HEK293 (cell line): Measurements from ENCODE around the gene INPP5A.

Experiments used
- CTCF ChIA-PET: fragments of 350-600 bp; formaldehyde crosslinking; extraction: SDS; loops from one replicate; lab custom pipeline; 2021; ENCODE audit warnings: antibody characterized with exemption; lab: Yijun Ruan, JAX
- POLR2A ChIA-PET: fragments of 300-600 bp; formaldehyde crosslinking; extraction: SDS; loops from one replicate; lab custom pipeline; 2020; ENCODE audit warnings: antibody characterized with exemption, inconsistent platforms; lab: Yijun Ruan, JAX
- H3K27ac ChIP-seq: fragments of 200-500 bp; sonication (Bioruptor generic); 2 replicates; pipeline ENCODE4 v1.5.1; 2014; ENCODE audit warnings: low read depth, low read length, control low read depth, inconsistent platforms; ENCODE audit errors: extremely low read depth
- H3K36me3 ChIP-seq, 2 experiments: fragments of 200-500 bp in 1 of 2; sonication (Bioruptor generic) in 1 of 2; 1 replicate in 1 of 2; 2 replicates in 1 of 2; pipeline ENCODE4 v1.5.1; 2014 to 2017; ENCODE audit warnings: inconsistent platforms in 2 of 2, low read length in 2 of 2; ENCODE audit not compliant: control insufficient read depth in 2 of 2, insufficient read depth in 1 of 2
- H3K4me1 ChIP-seq: fragments of 200-500 bp; sonication (Bioruptor generic); 2 replicates; pipeline ENCODE4 v1.5.1; 2014; ENCODE audit warnings: mild to moderate bottlenecking, low read length, inconsistent platforms; ENCODE audit not compliant: control insufficient read depth, insufficient read depth
- H3K4me3 ChIP-seq: 2 replicates; pipeline ENCODE4 v1.5.1; 2011; ENCODE audit warnings: low read depth, mild to moderate bottlenecking, control low read depth, low read length, moderate library complexity
- H3K9me3 ChIP-seq: fragments of 200-500 bp; sonication (Bioruptor generic); 2 replicates; pipeline ENCODE4 v1.5.1; 2014; ENCODE audit warnings: low read depth, low read length, inconsistent platforms; ENCODE audit not compliant: control insufficient read depth, insufficient read depth
- BCL11A ChIP-seq: fragments of 450-650 bp; formaldehyde crosslinking; IDR thresholded peaks from 2 replicates; pipeline ENCODE4 v1.5.1; 2016; ENCODE audit warnings: low read depth, missing biosample characterization, missing genetic modification characterization
- KLF8 ChIP-seq: fragments of 450-650 bp; formaldehyde crosslinking; IDR thresholded peaks from 2 replicates; pipeline ENCODE4 v1.5.1; 2016; ENCODE audit warnings: missing biosample characterization, missing genetic modification characterization
- KLF9 ChIP-seq: fragments of 450-650 bp; formaldehyde crosslinking; IDR thresholded peaks from 2 replicates; pipeline ENCODE4 v1.5.1; 2016; ENCODE audit warnings: missing biosample characterization, missing genetic modification characterization, low read depth
- OSR2 ChIP-seq: fragments of 450-650 bp; formaldehyde crosslinking; IDR thresholded peaks from 2 replicates; pipeline ENCODE4 v1.5.1; 2016; ENCODE audit warnings: missing biosample characterization, missing genetic modification characterization
- WT1 ChIP-seq: fragments of 450-650 bp; formaldehyde crosslinking; IDR thresholded peaks from 2 replicates; pipeline ENCODE4 v1.5.1; 2016; ENCODE audit warnings: missing biosample characterization, missing genetic modification characterization
- ZBTB1 ChIP-seq: fragments of 450-650 bp; formaldehyde crosslinking; IDR thresholded peaks from 2 replicates; pipeline ENCODE4 v1.5.1; 2016; ENCODE audit warnings: missing biosample characterization, missing genetic modification characterization
- ZNF114 ChIP-seq: fragments of 450-650 bp; formaldehyde crosslinking; IDR thresholded peaks from 2 replicates; pipeline ENCODE4 v1.5.0; 2017; ENCODE audit warnings: missing biosample characterization, missing genetic modification characterization
- ZNF140 ChIP-seq: fragments of 450-650 bp; formaldehyde crosslinking; IDR thresholded peaks from 2 replicates; pipeline ENCODE4 v1.5.1; 2016; ENCODE audit warnings: missing biosample characterization, missing genetic modification characterization
- ZNF169 ChIP-seq: fragments of 450-650 bp; formaldehyde crosslinking; IDR thresholded peaks from 2 replicates; pipeline ENCODE4 v1.5.1; 2016; ENCODE audit warnings: missing biosample characterization, missing genetic modification characterization
- ZNF202 ChIP-seq: fragments of 450-650 bp; formaldehyde crosslinking; IDR thresholded peaks from 2 replicates; pipeline ENCODE4 v1.5.1; 2016; ENCODE audit warnings: missing biosample characterization, missing genetic modification characterization, borderline replicate concordance
- ZNF366 ChIP-seq: fragments of 450-650 bp; formaldehyde crosslinking; conservative IDR thresholded peaks from 2 replicates; pipeline ENCODE4 v1.5.1; 2016; ENCODE audit warnings: missing biosample characterization, missing genetic modification characterization
- ZNF394 ChIP-seq: fragments of 450-650 bp; formaldehyde crosslinking; IDR thresholded peaks from 2 replicates; pipeline ENCODE4 v1.5.1; 2016; ENCODE audit warnings: missing biosample characterization, missing genetic modification characterization, mild to moderate bottlenecking, moderate library complexity, borderline replicate concordance
- ZNF473 ChIP-seq: fragments of 450-650 bp; formaldehyde crosslinking; IDR thresholded peaks from 2 replicates; pipeline ENCODE4 v1.5.1; 2017; ENCODE audit warnings: missing biosample characterization, missing genetic modification characterization
- ZNF544 ChIP-seq: fragments of 450-650 bp; formaldehyde crosslinking; IDR thresholded peaks from 2 replicates; pipeline ENCODE4 v1.5.0; 2017; ENCODE audit warnings: missing biosample characterization, missing genetic modification characterization
- ZNF555 ChIP-seq: fragments of 450-650 bp; formaldehyde crosslinking; conservative IDR thresholded peaks from 2 replicates; pipeline ENCODE4 v1.5.1; 2017; ENCODE audit warnings: missing biosample characterization, mild to moderate bottlenecking, missing genetic modification characterization, inconsistent platforms
- ZNF658 ChIP-seq: fragments of 450-650 bp; formaldehyde crosslinking; IDR thresholded peaks from 2 replicates; pipeline ENCODE4; 2016; ENCODE audit warnings: missing biosample characterization, missing genetic modification characterization
- ZNF664 ChIP-seq: fragments of 450-650 bp; formaldehyde crosslinking; IDR thresholded peaks from 2 replicates; pipeline ENCODE4 v1.5.1; 2016; ENCODE audit warnings: missing biosample characterization, missing genetic modification characterization
- ZNF791 ChIP-seq: fragments of 450-650 bp; formaldehyde crosslinking; IDR thresholded peaks from 2 replicates; pipeline ENCODE4 v1.5.1; 2016; ENCODE audit warnings: missing biosample characterization, missing genetic modification characterization
- ZNF837 ChIP-seq: fragments of 450-650 bp; formaldehyde crosslinking; IDR thresholded peaks from 2 replicates; pipeline ENCODE4 v1.5.1; 2016; ENCODE audit warnings: missing biosample characterization, missing genetic modification characterization
- TF ChIP-seq, protein P1 (sequence below): fragments of 450-650 bp; formaldehyde crosslinking; IDR thresholded peaks from 2 replicates; pipeline ENCODE4 v1.5.1; 2016; ENCODE audit warnings: missing biosample characterization, missing genetic modification characterization
- TF ChIP-seq, protein P2 (sequence below): fragments of 450-650 bp; formaldehyde crosslinking; IDR thresholded peaks from 2 replicates; pipeline ENCODE4 v1.5.1; 2016; ENCODE audit warnings: missing biosample characterization, missing genetic modification characterization, low read depth
- TF ChIP-seq, protein P3 (sequence below): fragments of 450-650 bp; formaldehyde crosslinking; IDR thresholded peaks from 2 replicates; pipeline ENCODE4 v1.5.1; 2016; ENCODE audit warnings: missing biosample characterization, missing genetic modification characterization, low read depth
- TF ChIP-seq, protein P4 (sequence below): fragments of 450-650 bp; formaldehyde crosslinking; IDR thresholded peaks from 2 replicates; pipeline ENCODE4 v1.5.1; 2016; ENCODE audit warnings: missing biosample characterization, missing genetic modification characterization
- TF ChIP-seq, protein P5 (sequence below): fragments of 450-650 bp; formaldehyde crosslinking; IDR thresholded peaks from 2 replicates; pipeline ENCODE4 v1.5.1; 2017; ENCODE audit warnings: missing biosample characterization, missing genetic modification characterization
- TF ChIP-seq, protein P6 (sequence below): fragments of 450-650 bp; formaldehyde crosslinking; conservative IDR thresholded peaks from 2 replicates; pipeline ENCODE4 v1.5.1; 2016; ENCODE audit warnings: low read depth, missing biosample characterization, missing genetic modification characterization

The INPP5A gene

DNA sequence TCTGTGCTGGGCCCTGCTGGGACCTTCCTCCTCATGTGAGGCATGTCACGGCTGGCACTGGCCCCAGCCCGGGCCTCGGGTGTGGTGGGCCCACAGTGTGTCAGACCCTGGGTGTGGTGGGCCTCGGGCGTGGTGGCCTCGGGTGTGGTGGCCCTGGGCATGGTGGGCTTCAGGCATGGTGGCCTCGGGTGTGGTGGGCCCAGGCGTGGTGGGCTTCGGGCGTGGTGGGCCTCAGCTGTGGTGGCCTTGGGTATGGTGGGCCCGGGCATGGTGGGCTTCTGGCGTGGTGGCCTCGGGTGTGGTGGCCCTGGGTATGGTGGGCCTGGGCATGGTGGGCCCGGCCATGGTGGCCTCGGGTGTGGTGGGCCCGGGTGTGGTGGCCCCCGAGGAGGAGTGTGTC lies 207.9 kb downstream of the INPP5A start:
- H3K9me3 ChIP-seq: no peaks in the 10 kb centered on the region
- POLR2A ChIA-PET: no interaction called here
- H3K27ac ChIP-seq: no peak overlapping the region
- peaks cover 0 to 6% of the 10 kb centered on the region in 2 experiments; a peak in 1 of 3 replicates for H3K36me3 ChIP-seq
- CTCF ChIA-PET: no interaction called here
- H3K4me1 ChIP-seq: no peaks in the 10 kb centered on the region
- H3K4me3 ChIP-seq: no peak overlapping the region
- TF ChIP-seq ZNF140 (tag by site-specific recombination) (no peak), WT1 (tag by site-specific recombination) (no peak), ZNF544 (tag by site-specific recombination) (no peak), ZNF658 (tag by site-specific recombination) (no peak), ZNF837 (tag by site-specific recombination) (no peak), ZNF114 (tag by site-specific recombination) (no peak), OSR2 (tag by site-specific recombination) (no peak), ZBTB1 (no peak), KLF8 (tag by site-specific recombination) (peak; percentile 71; the same call in 1 of the 2 replicates), ZNF473 (tag by site-specific recombination) (no peak), ZNF555 (no peak), BCL11A (tag by site-specific recombination) (no peak), ZNF664 (tag by site-specific recombination) (no peak), ZNF394 (tag by site-specific recombination) (no peak), ZNF169 (tag by site-specific recombination) (no peak), ZNF202 (tag by site-specific recombination) (no peak), ZNF366 (tag by site-specific recombination) (no peak), ZNF791 (no peak), KLF9 (tag by site-specific recombination) (no peak)
- TF ChIP-seq, protein P1, sequence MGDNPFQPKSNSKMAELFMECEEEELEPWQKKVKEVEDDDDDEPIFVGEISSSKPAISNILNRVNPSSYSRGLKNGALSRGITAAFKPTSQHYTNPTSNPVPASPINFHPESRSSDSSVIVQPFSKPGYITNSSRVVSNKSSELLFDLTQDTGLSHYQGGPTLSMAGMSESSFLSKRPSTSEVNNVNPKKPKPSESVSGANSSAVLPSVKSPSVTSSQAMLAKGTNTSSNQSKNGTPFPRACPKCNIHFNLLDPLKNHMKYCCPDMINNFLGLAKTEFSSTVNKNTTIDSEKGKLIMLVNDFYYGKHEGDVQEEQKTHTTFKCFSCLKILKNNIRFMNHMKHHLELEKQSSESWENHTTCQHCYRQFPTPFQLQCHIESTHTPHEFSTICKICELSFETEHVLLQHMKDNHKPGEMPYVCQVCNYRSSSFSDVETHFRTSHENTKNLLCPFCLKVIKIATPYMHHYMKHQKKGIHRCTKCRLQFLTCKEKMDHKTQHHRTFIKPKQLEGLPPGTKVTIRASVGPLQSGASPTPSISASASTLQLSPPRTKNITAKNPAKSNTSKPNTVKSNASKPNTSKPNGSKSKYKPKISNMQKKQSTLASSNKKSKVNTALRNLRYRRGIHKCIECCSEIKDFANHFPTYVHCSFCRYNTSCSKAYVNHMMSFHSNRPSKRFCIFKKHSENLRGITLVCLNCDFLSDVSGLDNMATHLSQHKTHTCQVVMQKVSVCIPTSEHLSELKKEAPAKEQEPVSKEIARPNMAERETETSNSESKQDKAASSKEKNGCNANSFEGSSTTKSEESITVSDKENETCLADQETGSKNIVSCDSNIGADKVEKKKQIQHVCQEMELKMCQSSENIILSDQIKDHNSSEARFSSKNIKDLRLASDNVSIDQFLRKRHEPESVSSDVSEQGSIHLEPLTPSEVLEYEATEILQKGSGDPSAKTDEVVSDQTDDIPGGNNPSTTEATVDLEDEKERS (tag by site-specific recombination): no peak
- TF ChIP-seq, protein P2, sequence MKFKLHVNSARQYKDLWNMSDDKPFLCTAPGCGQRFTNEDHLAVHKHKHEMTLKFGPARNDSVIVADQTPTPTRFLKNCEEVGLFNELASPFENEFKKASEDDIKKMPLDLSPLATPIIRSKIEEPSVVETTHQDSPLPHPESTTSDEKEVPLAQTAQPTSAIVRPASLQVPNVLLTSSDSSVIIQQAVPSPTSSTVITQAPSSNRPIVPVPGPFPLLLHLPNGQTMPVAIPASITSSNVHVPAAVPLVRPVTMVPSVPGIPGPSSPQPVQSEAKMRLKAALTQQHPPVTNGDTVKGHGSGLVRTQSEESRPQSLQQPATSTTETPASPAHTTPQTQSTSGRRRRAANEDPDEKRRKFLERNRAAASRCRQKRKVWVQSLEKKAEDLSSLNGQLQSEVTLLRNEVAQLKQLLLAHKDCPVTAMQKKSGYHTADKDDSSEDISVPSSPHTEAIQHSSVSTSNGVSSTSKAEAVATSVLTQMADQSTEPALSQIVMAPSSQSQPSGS: no peak
- TF ChIP-seq, protein P3, sequence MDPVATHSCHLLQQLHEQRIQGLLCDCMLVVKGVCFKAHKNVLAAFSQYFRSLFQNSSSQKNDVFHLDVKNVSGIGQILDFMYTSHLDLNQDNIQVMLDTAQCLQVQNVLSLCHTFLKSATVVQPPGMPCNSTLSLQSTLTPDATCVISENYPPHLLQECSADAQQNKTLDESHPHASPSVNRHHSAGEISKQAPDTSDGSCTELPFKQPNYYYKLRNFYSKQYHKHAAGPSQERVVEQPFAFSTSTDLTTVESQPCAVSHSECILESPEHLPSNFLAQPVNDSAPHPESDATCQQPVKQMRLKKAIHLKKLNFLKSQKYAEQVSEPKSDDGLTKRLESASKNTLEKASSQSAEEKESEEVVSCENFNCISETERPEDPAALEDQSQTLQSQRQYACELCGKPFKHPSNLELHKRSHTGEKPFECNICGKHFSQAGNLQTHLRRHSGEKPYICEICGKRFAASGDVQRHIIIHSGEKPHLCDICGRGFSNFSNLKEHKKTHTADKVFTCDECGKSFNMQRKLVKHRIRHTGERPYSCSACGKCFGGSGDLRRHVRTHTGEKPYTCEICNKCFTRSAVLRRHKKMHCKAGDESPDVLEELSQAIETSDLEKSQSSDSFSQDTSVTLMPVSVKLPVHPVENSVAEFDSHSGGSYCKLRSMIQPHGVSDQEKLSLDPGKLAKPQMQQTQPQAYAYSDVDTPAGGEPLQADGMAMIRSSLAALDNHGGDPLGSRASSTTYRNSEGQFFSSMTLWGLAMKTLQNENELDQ (tag by site-specific recombination): no peak
- TF ChIP-seq, protein P4, sequence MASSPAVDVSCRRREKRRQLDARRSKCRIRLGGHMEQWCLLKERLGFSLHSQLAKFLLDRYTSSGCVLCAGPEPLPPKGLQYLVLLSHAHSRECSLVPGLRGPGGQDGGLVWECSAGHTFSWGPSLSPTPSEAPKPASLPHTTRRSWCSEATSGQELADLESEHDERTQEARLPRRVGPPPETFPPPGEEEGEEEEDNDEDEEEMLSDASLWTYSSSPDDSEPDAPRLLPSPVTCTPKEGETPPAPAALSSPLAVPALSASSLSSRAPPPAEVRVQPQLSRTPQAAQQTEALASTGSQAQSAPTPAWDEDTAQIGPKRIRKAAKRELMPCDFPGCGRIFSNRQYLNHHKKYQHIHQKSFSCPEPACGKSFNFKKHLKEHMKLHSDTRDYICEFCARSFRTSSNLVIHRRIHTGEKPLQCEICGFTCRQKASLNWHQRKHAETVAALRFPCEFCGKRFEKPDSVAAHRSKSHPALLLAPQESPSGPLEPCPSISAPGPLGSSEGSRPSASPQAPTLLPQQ (tag by site-specific recombination): 0 out of 2 replicates have a peak, but pooled peaks have one; percentile 22
- TF ChIP-seq, protein P5, sequence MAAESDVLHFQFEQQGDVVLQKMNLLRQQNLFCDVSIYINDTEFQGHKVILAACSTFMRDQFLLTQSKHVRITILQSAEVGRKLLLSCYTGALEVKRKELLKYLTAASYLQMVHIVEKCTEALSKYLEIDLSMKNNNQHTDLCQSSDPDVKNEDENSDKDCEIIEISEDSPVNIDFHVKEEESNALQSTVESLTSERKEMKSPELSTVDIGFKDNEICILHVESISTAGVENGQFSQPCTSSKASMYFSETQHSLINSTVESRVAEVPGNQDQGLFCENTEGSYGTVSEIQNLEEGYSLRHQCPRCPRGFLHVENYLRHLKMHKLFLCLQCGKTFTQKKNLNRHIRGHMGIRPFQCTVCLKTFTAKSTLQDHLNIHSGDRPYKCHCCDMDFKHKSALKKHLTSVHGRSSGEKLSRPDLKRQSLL (tag by site-specific recombination): no peak
- TF ChIP-seq, protein P6, sequence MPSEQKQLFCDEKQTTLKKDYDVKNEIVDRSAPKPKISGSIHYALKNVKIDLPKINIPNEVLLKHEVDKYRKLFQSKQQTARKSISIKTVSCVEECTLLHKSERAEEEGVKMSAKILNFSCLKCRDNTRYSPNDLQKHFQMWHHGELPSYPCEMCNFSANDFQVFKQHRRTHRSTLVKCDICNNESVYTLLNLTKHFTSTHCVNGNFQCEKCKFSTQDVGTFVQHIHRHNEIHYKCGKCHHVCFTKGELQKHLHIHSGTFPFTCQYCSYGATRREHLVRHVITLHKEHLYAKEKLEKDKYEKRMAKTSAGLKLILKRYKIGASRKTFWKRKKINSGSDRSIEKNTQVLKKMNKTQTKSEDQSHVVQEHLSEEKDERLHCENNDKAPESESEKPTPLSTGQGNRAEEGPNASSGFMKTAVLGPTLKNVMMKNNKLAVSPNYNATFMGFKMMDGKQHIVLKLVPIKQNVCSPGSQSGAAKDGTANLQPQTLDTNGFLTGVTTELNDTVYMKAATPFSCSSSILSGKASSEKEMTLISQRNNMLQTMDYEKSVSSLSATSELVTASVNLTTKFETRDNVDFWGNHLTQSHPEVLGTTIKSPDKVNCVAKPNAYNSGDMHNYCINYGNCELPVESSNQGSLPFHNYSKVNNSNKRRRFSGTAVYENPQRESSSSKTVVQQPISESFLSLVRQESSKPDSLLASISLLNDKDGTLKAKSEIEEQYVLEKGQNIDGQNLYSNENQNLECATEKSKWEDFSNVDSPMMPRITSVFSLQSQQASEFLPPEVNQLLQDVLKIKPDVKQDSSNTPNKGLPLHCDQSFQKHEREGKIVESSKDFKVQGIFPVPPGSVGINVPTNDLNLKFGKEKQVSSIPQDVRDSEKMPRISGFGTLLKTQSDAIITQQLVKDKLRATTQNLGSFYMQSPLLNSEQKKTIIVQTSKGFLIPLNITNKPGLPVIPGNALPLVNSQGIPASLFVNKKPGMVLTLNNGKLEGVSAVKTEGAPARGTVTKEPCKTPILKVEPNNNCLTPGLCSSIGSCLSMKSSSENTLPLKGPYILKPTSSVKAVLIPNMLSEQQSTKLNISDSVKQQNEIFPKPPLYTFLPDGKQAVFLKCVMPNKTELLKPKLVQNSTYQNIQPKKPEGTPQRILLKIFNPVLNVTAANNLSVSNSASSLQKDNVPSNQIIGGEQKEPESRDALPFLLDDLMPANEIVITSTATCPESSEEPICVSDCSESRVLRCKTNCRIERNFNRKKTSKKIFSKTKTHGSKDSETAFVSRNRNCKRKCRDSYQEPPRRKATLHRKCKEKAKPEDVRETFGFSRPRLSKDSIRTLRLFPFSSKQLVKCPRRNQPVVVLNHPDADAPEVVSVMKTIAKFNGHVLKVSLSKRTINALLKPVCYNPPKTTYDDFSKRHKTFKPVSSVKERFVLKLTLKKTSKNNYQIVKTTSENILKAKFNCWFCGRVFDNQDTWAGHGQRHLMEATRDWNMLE: no peak
